HCT116 (cell line): ENCODE results near the gene ZNF208.

ENCODE experiments used
- POLR2A ChIP-seq: IDR thresholded peaks from 2 replicates; pipeline ENCODE4 v1.7.0; 2011; ENCODE audit warnings: borderline replicate concordance; ENCODE audit not compliant: insufficient read depth, insufficient read length; ENCODE audit errors: extremely low read depth
- TF ChIP-seq, protein P1 (sequence below): IDR thresholded peaks from 2 replicates; pipeline ENCODE4 v1.6.1; 2012; ENCODE audit warnings: low read depth

- TF ChIP-seq, protein P1, sequence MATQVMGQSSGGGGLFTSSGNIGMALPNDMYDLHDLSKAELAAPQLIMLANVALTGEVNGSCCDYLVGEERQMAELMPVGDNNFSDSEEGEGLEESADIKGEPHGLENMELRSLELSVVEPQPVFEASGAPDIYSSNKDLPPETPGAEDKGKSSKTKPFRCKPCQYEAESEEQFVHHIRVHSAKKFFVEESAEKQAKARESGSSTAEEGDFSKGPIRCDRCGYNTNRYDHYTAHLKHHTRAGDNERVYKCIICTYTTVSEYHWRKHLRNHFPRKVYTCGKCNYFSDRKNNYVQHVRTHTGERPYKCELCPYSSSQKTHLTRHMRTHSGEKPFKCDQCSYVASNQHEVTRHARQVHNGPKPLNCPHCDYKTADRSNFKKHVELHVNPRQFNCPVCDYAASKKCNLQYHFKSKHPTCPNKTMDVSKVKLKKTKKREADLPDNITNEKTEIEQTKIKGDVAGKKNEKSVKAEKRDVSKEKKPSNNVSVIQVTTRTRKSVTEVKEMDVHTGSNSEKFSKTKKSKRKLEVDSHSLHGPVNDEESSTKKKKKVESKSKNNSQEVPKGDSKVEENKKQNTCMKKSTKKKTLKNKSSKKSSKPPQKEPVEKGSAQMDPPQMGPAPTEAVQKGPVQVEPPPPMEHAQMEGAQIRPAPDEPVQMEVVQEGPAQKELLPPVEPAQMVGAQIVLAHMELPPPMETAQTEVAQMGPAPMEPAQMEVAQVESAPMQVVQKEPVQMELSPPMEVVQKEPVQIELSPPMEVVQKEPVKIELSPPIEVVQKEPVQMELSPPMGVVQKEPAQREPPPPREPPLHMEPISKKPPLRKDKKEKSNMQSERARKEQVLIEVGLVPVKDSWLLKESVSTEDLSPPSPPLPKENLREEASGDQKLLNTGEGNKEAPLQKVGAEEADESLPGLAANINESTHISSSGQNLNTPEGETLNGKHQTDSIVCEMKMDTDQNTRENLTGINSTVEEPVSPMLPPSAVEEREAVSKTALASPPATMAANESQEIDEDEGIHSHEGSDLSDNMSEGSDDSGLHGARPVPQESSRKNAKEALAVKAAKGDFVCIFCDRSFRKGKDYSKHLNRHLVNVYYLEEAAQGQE, result no peak
- TF ChIP-seq POLR2A, result no peak
These were observed 100.4 kb downstream of the ZNF208 start for GRCh38 chr19:21910318-21910717.
